K562 (cell line): ENCODE measurements around the gene TEP1. TPM values are rescaled to one million over a fixed set of nuclear protein-coding genes. Genes with fewer than 3 reads are reported as not detected.

Experiments
- BCL6 ChIP-seq: fragments of 250-450 bp; sonication (Bioruptor Pico); IDR thresholded peaks from 2 replicates; pipeline ENCODE4 v1.4.0; 2020
- MBD1 ChIP-seq: fragments of 250-450 bp; sonication (Bioruptor Pico); IDR thresholded peaks from 2 replicates; pipeline ENCODE4 v1.8.0; 2022; ENCODE audit warnings: inconsistent platforms
- PCBP2 ChIP-seq: fragments of 200-400 bp; formaldehyde crosslinking; IDR thresholded peaks from 2 replicates; pipeline ENCODE4 v1.6.1; 2018; ENCODE audit warnings: low read length, low read depth, mild to moderate bottlenecking, moderate library complexity; ENCODE audit not compliant: poor library complexity, severe bottlenecking
- ZBTB26 ChIP-seq: fragments of 450-650 bp; formaldehyde crosslinking; IDR thresholded peaks from 2 replicates; pipeline ENCODE4 v1.4.0; 2022; ENCODE audit warnings: missing genetic modification characterization
- ZKSCAN1 ChIP-seq: fragments of 150-350 bp; IDR thresholded peaks from 2 replicates; pipeline ENCODE4 v1.6.1; 2016; ENCODE audit warnings: low read depth, low read length
- ZNF3 ChIP-seq: fragments of 250-450 bp; sonication (Bioruptor Pico); IDR thresholded peaks from 2 replicates; pipeline ENCODE4 v1.5.0; 2021; ENCODE audit warnings: mild to moderate bottlenecking, moderate library complexity
- ZNF639 ChIP-seq, 2 experiments: fragments of 200-800 bp in 1 of 2; sonication (Bioruptor generic) in 1 of 2; sonication (generic) in 1 of 2; formaldehyde crosslinking in 1 of 2; IDR thresholded peaks in 1 of 2; conservative IDR thresholded peaks in 1 of 2; 2 replicates each; pipeline versions ENCODE4 v1.5.0 to v1.6.1; 2016 to 2020; ENCODE audit warnings: missing compliant biosample characterization in 1 of 2, missing genetic modification characterization in 1 of 2, missing genetic modification reagents in 1 of 2
- polyA plus RNA-seq, 8 experiments: library from polyadenylated mRNA; depleted of rRNA in 4 of 8; stranded (reverse) in 5 of 8; unstranded in 3 of 8; fragments of >200 nt; fragmentation: Nextera tagmentation in 2 of 8; fragmentation: Illumina TruSeq in 1 of 8; extraction: Ambion mirVana in 2 of 8; extraction: Trizol in 1 of 8; gene quantifications; 2 replicates each; pipeline versions ENCODE4 v1.2.1 to v1.2.3, GENCODE V29; 2011 to 2014; ENCODE audit warnings: inconsistent platforms in 1 of 8, missing spikeins in 1 of 8
- total RNA-seq, 7 experiments: library from RNA; depleted of rRNA in 6 of 7; stranded (reverse); fragments of >200 nt in 6 of 7; fragmentation: Illumina TruSeq in 2 of 7; extraction: Trizol in 2 of 7; gene quantifications; 2 replicates each; pipeline versions ENCODE4 v1.2.1 to v1.2.3, GENCODE V29; 2011 to 2021; ENCODE audit warnings: low replicate concordance in 1 of 7
- TF ChIP-seq, protein P1 (sequence below): fragments of 250-450 bp; sonication (Bioruptor Pico); IDR thresholded peaks from 2 replicates; pipeline ENCODE4 v1.8.0; 2022; ENCODE audit warnings: inconsistent platforms, mild to moderate bottlenecking, moderate library complexity, borderline replicate concordance
- TF ChIP-seq, protein P2 (sequence below): fragments of 450-650 bp; formaldehyde crosslinking; IDR thresholded peaks from 2 replicates; pipeline ENCODE4 v1.4.0; 2022; ENCODE audit warnings: missing genetic modification characterization
- TF ChIP-seq, protein P3 (sequence below): fragments of 250-450 bp; sonication (Bioruptor Pico); IDR thresholded peaks from 2 replicates; pipeline ENCODE4 v1.8.0; 2022; ENCODE audit warnings: moderate library complexity, mild to moderate bottlenecking, inconsistent platforms
- TF ChIP-seq, protein P4 (sequence below), 2 experiments: fragments of 450-650 bp in 1 of 2; sonication (generic) in 1 of 2; formaldehyde crosslinking; conservative IDR thresholded peaks; 2 replicates each; pipeline versions ENCODE4 v1.4.0 to v1.8.1; 2020 to 2022; ENCODE audit warnings: mild to moderate bottlenecking in 1 of 2, missing genetic modification reagents in 1 of 2
- TF ChIP-seq, protein P5 (sequence below): fragments of 450-650 bp; IDR thresholded peaks from 2 replicates; pipeline ENCODE4 v1.6.1; 2018; ENCODE audit warnings: mild to moderate bottlenecking, low read depth; ENCODE audit not compliant: partially characterized antibody

Gene TEP1
- total and polyA plus RNA-seq, 9 of the 15 experiments (the other 6 are each of a cell fraction or from before 2014, with no cell fraction given), result 1.0 to 12.2 (median 7.1) TPM

- TF ChIP-seq MBD1 (CRISPR knock-in tag), result no peak
- no peak for TF ChIP-seq ZKSCAN1
- no peak for TF ChIP-seq ZNF3 (CRISPR knock-in tag)
- TF ChIP-seq, protein P1, sequence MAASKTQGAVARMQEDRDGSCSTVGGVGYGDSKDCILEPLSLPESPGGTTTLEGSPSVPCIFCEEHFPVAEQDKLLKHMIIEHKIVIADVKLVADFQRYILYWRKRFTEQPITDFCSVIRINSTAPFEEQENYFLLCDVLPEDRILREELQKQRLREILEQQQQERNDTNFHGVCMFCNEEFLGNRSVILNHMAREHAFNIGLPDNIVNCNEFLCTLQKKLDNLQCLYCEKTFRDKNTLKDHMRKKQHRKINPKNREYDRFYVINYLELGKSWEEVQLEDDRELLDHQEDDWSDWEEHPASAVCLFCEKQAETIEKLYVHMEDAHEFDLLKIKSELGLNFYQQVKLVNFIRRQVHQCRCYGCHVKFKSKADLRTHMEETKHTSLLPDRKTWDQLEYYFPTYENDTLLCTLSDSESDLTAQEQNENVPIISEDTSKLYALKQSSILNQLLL (CRISPR knock-in tag), result no peak
- TF ChIP-seq, protein P2, sequence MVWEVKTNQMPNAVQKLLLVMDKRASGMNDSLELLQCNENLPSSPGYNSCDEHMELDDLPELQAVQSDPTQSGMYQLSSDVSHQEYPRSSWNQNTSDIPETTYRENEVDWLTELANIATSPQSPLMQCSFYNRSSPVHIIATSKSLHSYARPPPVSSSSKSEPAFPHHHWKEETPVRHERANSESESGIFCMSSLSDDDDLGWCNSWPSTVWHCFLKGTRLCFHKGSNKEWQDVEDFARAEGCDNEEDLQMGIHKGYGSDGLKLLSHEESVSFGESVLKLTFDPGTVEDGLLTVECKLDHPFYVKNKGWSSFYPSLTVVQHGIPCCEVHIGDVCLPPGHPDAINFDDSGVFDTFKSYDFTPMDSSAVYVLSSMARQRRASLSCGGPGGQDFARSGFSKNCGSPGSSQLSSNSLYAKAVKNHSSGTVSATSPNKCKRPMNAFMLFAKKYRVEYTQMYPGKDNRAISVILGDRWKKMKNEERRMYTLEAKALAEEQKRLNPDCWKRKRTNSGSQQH (CRISPR knock-in tag), result 0 out of 2 replicates have a peak, but pooled peaks have one; percentile 24
- TF ChIP-seq, protein P3, sequence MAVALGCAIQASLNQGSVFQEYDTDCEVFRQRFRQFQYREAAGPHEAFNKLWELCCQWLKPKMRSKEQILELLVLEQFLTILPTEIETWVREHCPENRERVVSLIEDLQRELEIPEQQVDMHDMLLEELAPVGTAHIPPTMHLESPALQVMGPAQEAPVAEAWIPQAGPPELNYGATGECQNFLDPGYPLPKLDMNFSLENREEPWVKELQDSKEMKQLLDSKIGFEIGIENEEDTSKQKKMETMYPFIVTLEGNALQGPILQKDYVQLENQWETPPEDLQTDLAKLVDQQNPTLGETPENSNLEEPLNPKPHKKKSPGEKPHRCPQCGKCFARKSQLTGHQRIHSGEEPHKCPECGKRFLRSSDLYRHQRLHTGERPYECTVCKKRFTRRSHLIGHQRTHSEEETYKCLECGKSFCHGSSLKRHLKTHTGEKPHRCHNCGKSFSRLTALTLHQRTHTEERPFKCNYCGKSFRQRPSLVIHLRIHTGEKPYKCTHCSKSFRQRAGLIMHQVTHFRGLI (CRISPR knock-in tag), result no peak
- TF ChIP-seq, protein P4, sequence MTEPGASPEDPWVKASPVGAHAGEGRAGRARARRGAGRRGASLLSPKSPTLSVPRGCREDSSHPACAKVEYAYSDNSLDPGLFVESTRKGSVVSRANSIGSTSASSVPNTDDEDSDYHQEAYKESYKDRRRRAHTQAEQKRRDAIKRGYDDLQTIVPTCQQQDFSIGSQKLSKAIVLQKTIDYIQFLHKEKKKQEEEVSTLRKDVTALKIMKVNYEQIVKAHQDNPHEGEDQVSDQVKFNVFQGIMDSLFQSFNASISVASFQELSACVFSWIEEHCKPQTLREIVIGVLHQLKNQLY (CRISPR knock-in tag; conservative IDR thresholded peaks at IDR 0.05), result no peak
- TF ChIP-seq, protein P5, sequence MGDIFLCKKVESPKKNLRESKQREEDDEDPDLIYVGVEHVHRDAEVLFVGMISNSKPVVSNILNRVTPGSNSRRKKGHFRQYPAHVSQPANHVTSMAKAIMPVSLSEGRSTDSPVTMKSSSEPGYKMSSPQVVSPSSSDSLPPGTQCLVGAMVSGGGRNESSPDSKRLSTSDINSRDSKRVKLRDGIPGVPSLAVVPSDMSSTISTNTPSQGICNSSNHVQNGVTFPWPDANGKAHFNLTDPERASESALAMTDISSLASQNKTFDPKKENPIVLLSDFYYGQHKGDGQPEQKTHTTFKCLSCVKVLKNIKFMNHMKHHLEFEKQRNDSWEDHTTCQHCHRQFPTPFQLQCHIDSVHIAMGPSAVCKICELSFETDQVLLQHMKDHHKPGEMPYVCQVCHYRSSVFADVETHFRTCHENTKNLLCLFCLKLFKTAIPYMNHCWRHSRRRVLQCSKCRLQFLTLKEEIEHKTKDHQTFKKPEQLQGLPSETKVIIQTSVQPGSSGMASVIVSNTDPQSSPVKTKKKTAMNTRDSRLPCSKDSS, result no peak
- TF ChIP-seq PCBP2, result no peak
- TF ChIP-seq ZBTB26 (CRISPR knock-in tag), result no peak
- TF ChIP-seq ZNF639 (CRISPR knock-in tag; conservative IDR thresholded peaks at IDR 0.05 in 1 of 2, IDR thresholded peaks at IDR 0.05 in 1 of 2), result no peak
- TF ChIP-seq BCL6 (CRISPR knock-in tag), result no peak
Measured at GRCh38 chr14:20455355-20456300, 42.3 kb upstream of the TEP1 start (continued).
